Fibroblast of skin of right biceps (primary cell): ENCODE measurements around the gene LIX1.

Source experiments
- DNase-seq: peaks from one replicate; pipeline ENCODE4 v3.0.0-alpha.2; 2013

LIX1 gene

GRCh38 chr5:97073420-97073819 is 69.0 kb downstream of the LIX1 start:
- no peak for DNase-seq

DNA sequence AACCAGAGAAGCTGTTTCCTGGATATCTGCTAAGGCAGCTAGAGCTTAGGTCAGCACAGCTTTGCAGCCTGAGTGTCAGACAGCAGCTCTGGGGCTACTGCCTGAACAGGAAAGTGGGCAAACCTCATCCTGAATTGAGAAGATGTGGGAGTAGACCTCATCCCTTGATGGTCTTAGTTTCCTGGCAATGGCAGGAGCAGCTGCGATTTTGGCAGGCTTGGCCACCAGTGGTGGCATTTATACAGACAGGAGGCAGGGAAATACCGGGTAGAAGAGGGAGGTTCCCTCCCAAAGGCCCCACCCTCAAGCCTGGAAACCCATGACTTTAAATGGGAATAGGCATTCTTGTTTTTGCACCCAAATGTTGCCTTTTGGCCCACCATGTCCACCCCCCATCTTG is 69.7 kb downstream of the LIX1 start:
- no peak for DNase-seq

DNA sequence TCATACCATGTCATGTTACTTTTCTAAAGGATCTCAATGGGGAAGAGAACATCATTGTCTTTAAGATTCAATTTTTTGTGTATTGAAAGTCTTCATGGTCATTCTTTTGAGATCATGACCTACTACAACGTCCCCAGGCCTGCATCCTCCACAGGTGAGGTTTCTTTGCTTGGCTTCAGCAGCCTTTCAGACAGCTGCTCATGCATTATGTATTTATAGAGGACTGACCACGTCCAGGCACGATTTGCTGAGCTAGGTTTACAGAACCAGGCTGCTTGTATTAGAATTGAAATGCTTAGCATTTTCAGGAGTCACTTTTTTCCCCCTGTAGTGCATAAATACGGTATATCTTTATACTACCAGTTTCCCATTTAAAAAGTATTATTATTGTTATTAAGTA is 70.4 kb downstream of the LIX1 start:
- DNase-seq: no peak

DNA sequence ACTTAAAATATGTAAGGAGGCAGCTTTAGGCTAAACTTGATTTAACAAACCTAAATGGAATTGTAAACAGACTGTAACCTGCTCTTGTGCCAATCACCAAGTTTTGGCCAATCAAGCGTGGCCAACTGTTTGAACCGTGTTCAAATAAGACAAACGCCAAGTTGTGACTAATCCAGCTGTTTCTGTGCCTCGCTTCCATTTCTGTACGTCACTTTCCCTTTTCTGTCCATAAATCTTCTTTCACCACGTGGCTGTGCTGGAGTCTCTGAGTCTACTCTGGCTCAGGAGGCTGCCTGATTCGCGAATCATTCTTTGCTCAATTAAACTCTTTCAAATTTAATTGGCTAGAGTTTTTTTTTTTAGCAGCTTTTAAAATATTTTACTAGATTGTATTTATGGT is 71.3 kb downstream of the LIX1 start:
- peak; percentile 80 for DNase-seq

DNA sequence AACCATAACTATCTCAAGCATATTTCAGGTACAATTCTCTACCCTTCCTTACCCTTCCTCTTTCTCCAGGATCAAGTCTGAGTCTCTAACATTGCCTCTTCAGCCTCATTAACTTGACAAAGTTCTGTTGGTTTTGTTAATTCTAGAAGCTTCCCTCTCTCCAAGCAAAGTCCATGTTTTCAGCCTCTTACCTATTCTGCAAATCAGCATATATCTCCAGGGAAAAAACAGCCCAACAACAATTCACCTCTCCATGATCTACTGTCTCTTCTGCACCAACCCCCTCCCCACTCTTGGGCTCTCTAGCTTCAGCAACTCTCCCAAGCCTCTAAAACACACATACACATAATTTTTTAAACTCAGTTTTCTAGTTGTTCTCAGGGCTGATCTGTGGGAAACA is 72.2 kb downstream of the LIX1 start:
- DNase-seq: no peak

DNA sequence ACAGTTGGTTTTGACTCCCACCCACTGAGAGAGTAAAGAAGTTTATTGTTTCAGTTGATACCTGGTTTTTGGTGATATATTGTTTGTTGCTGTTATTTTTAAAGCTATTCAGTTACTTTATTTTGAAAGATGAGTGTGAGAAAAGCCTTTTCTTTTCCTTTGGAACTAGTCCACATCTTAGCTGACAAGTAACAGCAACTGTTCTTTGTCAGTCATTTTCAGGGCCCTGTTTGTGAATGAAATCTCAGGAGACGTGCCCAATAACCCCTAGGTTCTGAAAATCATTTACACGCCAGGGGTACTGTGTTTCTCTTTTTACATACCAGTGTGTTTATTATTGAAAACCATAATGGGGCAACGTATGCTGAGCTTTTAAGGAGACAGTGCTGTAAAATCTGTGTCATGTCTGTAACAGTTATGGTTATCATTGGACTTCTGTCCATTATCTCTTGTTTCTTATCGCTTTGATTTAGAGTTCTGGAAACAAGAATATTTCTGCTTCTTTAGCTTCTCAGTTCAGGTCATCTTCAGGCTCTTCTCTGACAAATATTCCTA is 75.0 kb downstream of the LIX1 start:
- no peak for DNase-seq

DNA sequence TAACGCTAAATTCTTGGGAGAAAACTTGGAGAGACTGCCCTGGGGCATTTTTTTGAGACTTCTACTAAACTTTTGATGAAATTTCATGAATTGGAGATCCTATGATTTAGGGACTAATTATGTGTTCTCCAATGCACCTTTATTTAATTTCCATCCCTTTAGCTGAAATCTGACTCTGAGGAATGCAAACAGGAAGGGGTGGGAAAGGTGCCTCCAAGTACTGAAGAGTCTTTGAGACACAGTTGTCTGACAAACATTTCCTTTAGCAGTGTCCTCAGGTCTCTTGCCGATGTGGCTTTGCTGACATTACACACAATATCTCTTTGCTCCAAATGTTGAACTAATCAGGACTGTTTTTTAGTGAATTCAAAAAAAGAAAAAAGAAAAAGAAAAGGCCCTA is 76.9 kb downstream of the LIX1 start:
- DNase-seq: no peak

- DNase-seq: no peak
Measured at GRCh38 chr5:97063251-97063650, 79.2 kb downstream of the LIX1 start.

DNA sequence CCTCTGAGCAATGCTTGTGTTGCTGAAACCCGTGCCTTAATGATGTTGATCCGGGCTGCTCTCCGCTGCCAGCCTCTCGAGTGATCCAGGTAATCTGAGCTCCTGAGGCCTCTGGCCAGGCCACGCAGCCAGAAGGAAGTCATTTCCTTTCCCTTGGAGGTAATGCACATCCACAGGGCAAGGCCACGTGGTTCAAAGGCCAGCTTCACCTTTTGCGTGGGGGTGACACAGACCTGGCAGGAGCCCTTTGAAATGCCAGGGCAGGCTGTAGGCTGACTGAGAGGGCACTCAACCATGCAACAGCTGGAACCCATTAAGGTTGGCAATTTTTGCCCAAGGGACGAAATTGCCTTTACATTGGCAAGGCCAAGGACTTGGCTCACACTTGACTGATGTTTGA is 80.4 kb downstream of the LIX1 start:
- no peak for DNase-seq

DNA sequence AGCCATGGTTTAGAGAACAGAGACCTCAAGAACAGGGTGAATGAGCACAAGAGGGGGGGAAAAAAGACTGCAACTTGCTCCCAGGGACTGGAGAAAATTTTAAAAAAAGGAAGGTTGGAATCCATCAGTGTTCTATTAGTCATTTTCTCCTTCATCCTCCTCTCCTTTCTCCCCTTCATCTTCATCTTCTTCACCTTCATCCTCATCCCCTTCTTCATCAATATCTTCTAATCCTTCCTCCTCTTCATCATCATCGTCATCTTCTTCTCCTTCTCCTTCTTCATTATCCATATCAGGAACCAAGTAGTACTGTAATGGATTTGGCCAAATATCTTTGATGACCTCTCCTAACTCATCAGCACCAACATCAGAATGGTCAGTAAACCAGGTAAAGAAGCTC is 86.1 kb downstream of the LIX1 start:
- DNase-seq: no peak

DNA sequence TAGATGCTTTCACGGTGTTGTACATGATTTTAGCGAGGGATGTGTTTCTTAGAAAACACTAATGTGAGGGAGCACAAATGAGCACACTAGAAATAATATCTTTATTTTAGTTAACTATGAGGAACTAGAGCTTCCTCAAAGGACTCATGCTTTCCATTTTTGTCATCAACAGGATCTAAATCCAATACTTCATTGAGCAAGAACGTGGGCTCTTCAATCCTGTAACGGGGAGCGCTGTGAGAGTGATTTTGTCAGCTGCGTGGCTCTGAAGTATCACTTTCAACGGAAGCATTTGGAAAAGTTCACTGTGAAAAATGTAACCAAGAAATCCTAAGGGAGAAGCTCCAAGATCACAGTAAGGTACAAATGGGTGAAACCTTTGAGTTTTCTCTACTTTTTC is 93.2 kb downstream of the LIX1 start:
- no peak for DNase-seq

DNA sequence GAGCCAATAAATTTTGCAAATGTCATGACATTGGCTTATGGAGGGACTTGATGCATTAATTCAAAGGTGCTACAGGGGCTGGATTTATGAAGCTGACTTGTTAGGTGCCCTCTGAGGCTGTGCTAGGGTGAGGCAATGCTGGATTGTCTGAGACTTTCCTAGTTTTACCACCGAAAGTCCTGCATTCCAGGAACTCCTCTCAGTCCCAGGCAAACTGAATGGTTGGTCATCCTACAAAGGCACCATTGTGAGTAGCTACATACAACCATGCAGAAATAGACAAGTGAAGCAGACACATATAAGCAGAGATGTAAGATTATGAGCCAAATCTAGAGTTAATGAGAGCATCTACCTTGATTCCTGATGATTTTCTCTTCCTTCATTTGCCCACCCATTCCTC is 95.3 kb downstream of the LIX1 start:
- DNase-seq: no peak

- DNase-seq: peak; percentile 31
Measured at GRCh38 chr5:97046270-97046982, 96.0 kb downstream of the LIX1 start.

GRCh38 chr5:97044052-97044451 is 98.4 kb downstream of the LIX1 start:
- no peak for DNase-seq

DNA sequence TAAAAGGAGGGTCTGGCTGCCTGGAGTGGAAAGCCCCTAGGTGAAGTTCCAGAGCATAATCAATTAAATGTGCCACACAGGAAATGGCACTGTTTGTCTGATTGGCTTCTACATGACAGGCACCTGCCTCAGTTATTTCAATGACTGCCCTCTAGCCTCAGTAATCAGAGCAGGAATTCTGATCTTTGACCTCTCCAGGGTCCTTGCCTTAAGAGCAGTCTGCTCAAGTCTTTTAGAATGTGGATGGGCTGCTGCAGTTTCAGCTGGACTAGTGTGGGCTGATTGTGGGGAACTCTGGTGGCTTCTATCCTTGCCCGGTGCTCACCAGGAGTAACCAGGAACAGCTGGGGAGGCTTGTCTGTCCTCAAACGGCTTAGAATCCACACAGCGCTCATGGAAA is 98.9 kb downstream of the LIX1 start:
- no peak for DNase-seq

- no peak for DNase-seq
Measured at GRCh38 chr5:97042996-97043395, 99.4 kb downstream of the LIX1 start.
